Endothelial cell of umbilical vein (primary cell): ENCODE data around the gene PFAS. TPM values are rescaled to one million over a fixed set of nuclear protein-coding genes. Genes with fewer than 3 reads are reported as not detected.

ENCODE experiments used
- BruUV-seq: library from RNA; stranded (reverse); fragments of 400-500 nt; replicated peaks from 2 replicates; lab custom pipeline; 2021; lab: Mats Ljungman, UMichigan
- CTCF ChIA-PET: fragments of 300-600, 350-600 bp; sonication (Branson Sonifier 250); formaldehyde crosslinking; loops from one replicate; lab custom pipeline; 2021; ENCODE audit warnings: antibody characterized with exemption, inconsistent platforms; lab: Charles Lee
- POLR2A ChIA-PET: fragments of 300-600, 350-600 bp; sonication (Branson Sonifier 250); formaldehyde crosslinking; loops from one replicate; lab custom pipeline; 2021; ENCODE audit warnings: antibody characterized with exemption, inconsistent platforms; lab: Charles Lee
- DNase-seq: peaks from one replicate; pipeline ENCODE4 v3.0.0-alpha.2; 2011; ENCODE audit warnings: low read depth, low spot score
- FAIRE-seq: peaks from 2 replicates; lab custom pipeline; 2011; peaks lifted over from hg19 to GRCh38; lab: Jason Lieb, UNC
- H2AFZ ChIP-seq: 2 replicates; pipeline ENCODE4 v1.6.0; 2012; ENCODE audit warnings: low read depth, low read length, control low read depth, inconsistent platforms
- H3K27ac ChIP-seq: 2 replicates; pipeline ENCODE4 v1.5.1; 2011; ENCODE audit warnings: low read depth, mild to moderate bottlenecking, control low read depth, low read length, moderate library complexity; ENCODE audit not compliant: insufficient read depth
- H3K27me3 ChIP-seq, 2 experiments: 2 replicates each; pipeline versions ENCODE4 v1.6.0 to v1.6.1; 2011; ENCODE audit warnings: low read length in 2 of 2, mixed read lengths in 1 of 2; ENCODE audit not compliant: control insufficient read depth in 2 of 2, insufficient read depth in 2 of 2
- H3K36me3 ChIP-seq, 2 experiments: 2 replicates in 1 of 2; 3 replicates in 1 of 2; pipeline ENCODE4 v1.5.1; 2011; ENCODE audit warnings: low read length in 2 of 2, mild to moderate bottlenecking in 1 of 2, moderate library complexity in 1 of 2; ENCODE audit not compliant: control insufficient read depth in 2 of 2, insufficient read depth in 2 of 2; ENCODE audit errors: extremely low read depth in 1 of 2
- H3K4me1 ChIP-seq: 3 replicates; pipeline ENCODE4 v1.5.1; 2011; ENCODE audit warnings: mild to moderate bottlenecking, low read length; ENCODE audit not compliant: control insufficient read depth, insufficient read depth; ENCODE audit errors: extremely low read depth
- H3K4me2 ChIP-seq: 2 replicates; pipeline ENCODE4 v1.6.1; 2011; ENCODE audit warnings: low read length, control low read depth, mixed read lengths; ENCODE audit not compliant: insufficient read depth
- H3K4me3 ChIP-seq, 3 experiments: fragments of 200-600 bp in 1 of 3; sonication (generic), shearing (Covaris generic) in 1 of 3; replicated peaks in 1 of 3; 2 replicates each; pipeline ENCODE4 v1.5.1; 2011 to 2016; ENCODE audit warnings: control low read depth in 3 of 3, low read length in 3 of 3, mild to moderate bottlenecking in 2 of 3, inconsistent platforms in 1 of 3, low read depth in 1 of 3, moderate library complexity in 1 of 3; ENCODE audit not compliant: insufficient read depth in 1 of 3
- H3K79me2 ChIP-seq: 2 replicates; pipeline ENCODE4 v1.6.0; 2012; ENCODE audit warnings: low read length, inconsistent platforms; ENCODE audit not compliant: control insufficient read depth, insufficient read depth
- H3K9ac ChIP-seq: replicated peaks from 2 replicates; pipeline ENCODE3; 2011; ENCODE audit warnings: low read length, control low read depth; ENCODE audit not compliant: insufficient read depth; ENCODE audit errors: extremely low read depth
- H3K9me1 ChIP-seq: replicated peaks from 3 replicates; pipeline ENCODE4 v1.6.0; 2011; ENCODE audit warnings: mild to moderate bottlenecking, low read length; ENCODE audit not compliant: control insufficient read depth, insufficient read depth; ENCODE audit errors: extremely low read depth
- H3K9me3 ChIP-seq: replicated peaks from 2 replicates; pipeline ENCODE4 v1.5.1; 2012; ENCODE audit warnings: low read length, inconsistent platforms; ENCODE audit not compliant: control insufficient read depth, insufficient read depth
- H4K20me1 ChIP-seq: replicated peaks from 2 replicates; pipeline ENCODE3; 2011; ENCODE audit warnings: mild to moderate bottlenecking, low read length; ENCODE audit not compliant: control insufficient read depth, insufficient read depth; ENCODE audit errors: extremely low read depth
- CTCF ChIP-seq, 2 donors: IDR thresholded peaks; 1 replicate in 1 of 2; 2 replicates in 1 of 2; pipeline ENCODE4 v1.5.1; 2011; ENCODE audit warnings: low read length in 2 of 2, mild to moderate bottlenecking in 2 of 2, moderate library complexity in 2 of 2, control low read depth in 1 of 2, inconsistent platforms in 1 of 2, low read depth in 1 of 2; ENCODE audit not compliant: insufficient read depth in 1 of 2; ENCODE audit errors: extremely low read depth in 1 of 2
- EZH2 ChIP-seq: IDR thresholded peaks from 2 replicates; pipeline ENCODE4 v1.6.1; 2012; ENCODE audit warnings: borderline replicate concordance, low read depth, mild to moderate bottlenecking, moderate library complexity, low read length, inconsistent platforms; ENCODE audit not compliant: severe bottlenecking
- FOS ChIP-seq: IDR thresholded peaks from 2 replicates; pipeline ENCODE4 v1.6.1; 2011; ENCODE audit warnings: mild to moderate bottlenecking, low read length, moderate library complexity, borderline replicate concordance; ENCODE audit not compliant: insufficient read depth
- GATA2 ChIP-seq: IDR thresholded peaks from 2 replicates; pipeline ENCODE4 v1.7.0; 2011; ENCODE audit warnings: low read depth, mild to moderate bottlenecking, moderate library complexity, mixed read lengths, low read length; ENCODE audit not compliant: insufficient read length, insufficient read depth
- JUN ChIP-seq: IDR thresholded peaks from 2 replicates; pipeline ENCODE4 v1.6.1; 2011; ENCODE audit warnings: borderline replicate concordance, low read depth; ENCODE audit not compliant: insufficient read length, insufficient read depth
- MAX ChIP-seq: IDR thresholded peaks from 2 replicates; pipeline ENCODE4 v1.6.1; 2011; ENCODE audit not compliant: insufficient read depth, insufficient read length
- MYC ChIP-seq: IDR thresholded peaks from one replicate; pipeline ENCODE4 v1.6.1; 2011; ENCODE audit warnings: mild to moderate bottlenecking, low read depth, low read length
- POLR2A ChIP-seq: IDR thresholded peaks from 2 replicates; pipeline ENCODE4 v1.6.1; 2012; ENCODE audit warnings: low read depth, mild to moderate bottlenecking, control low read depth, low read length
- POLR2AphosphoS5 ChIP-seq: IDR thresholded peaks from 2 replicates; pipeline ENCODE4 v1.6.1; 2012; ENCODE audit warnings: low read depth, mild to moderate bottlenecking, control low read depth, low read length, moderate library complexity; ENCODE audit not compliant: insufficient read depth
- dilution Hi-C: fragments of 300-500 bp; cut with MboI; formaldehyde crosslinking; loops from one replicate; pipeline ENCODE4 v1.15.0; 2019; ENCODE audit warnings: low sequenced_read_pairs; ENCODE audit not compliant: extremely low pct_ligation_motif_present
- intact Hi-C: fragments of 100-400 bp; cut with micrococcal nuclease; formaldehyde crosslinking; loops from one replicate; pipeline ENCODE4 v1.10.0; 2022
- polyA plus RNA-seq, 4 experiments: library from polyadenylated mRNA; depleted of rRNA in 3 of 4; stranded (reverse) in 3 of 4; unstranded in 1 of 4; fragments of >200 nt; gene quantifications; 2 replicates each; pipeline versions ENCODE4 v1.2.1 to v1.2.3, GENCODE V29; 2011 to 2012; ENCODE audit warnings: missing spikeins in 1 of 4
- total RNA-seq: library from RNA; stranded (reverse); gene quantifications from 2 replicates; pipeline ENCODE4 v1.2.3, GENCODE V29; 2021

PFAS gene
- total and polyA plus RNA-seq, 2 donors (not counting 3 experiments of a cell fraction or from before 2014, with no cell fraction given), result 34.1 to 108 TPM

GRCh38 chr17:8283356-8283755 lies 34.3 kb downstream of the PFAS start:
- Histone ChIP-seq H3K4me3 (no peak overlapping the region), H2AFZ (no peak overlapping the region), H3K79me2 (no peaks in the 10 kb centered on the region), H3K9ac (no peak overlapping the region), H3K4me1 (peaks cover 13% of the 10 kb centered on the region), H3K9me1 (no peaks in the 10 kb centered on the region), H3K4me2 (no peak overlapping the region), H3K9me3 (no peaks in the 10 kb centered on the region), H4K20me1 (no peaks in the 10 kb centered on the region), H3K36me3 (no peaks in the 10 kb centered on the region), H3K27ac (no peak overlapping the region), H3K27me3 (no peaks in the 10 kb centered on the region)
- BruUV-seq, result no TSS peak
- FAIRE-seq (peak; percentile 44), DNase-seq (no peak)
- dilution Hi-C loops, result no loop called here
- CTCF ChIA-PET, result interaction anchor here (0.9 kb wide), 2 partner anchors 18 to 19 kb away, joined by 3 read pairs; no protein-coding TSS in a partner anchor
- TF ChIP-seq JUN, result no peak
- TF ChIP-seq MYC, result no peak
- intact Hi-C loops, result no loop called here
- POLR2A ChIA-PET, result no interaction called here

- no peak for FAIRE-seq
- Histone ChIP-seq H3K79me2 (no peaks in the 10 kb centered on the region), H4K20me1 (no peaks in the 10 kb centered on the region), H3K9me1 (no peaks in the 10 kb centered on the region), H3K9ac (no peak overlapping the region), H3K4me2 (no peak overlapping the region), H3K9me3 (no peaks in the 10 kb centered on the region), H3K4me1 (peaks cover 14% of the 10 kb centered on the region), H3K4me3 (no peak overlapping the region), H3K27me3 (no peaks in the 10 kb centered on the region), H3K27ac (no peak overlapping the region), H2AFZ (no peak overlapping the region), H3K36me3 (no peaks in the 10 kb centered on the region)
- dilution Hi-C loops, result no loop called here
- DNase-seq, result no peak
- CTCF ChIA-PET, result interaction anchor here (0.9 kb wide), 1 partner anchor 19 kb away, joined by 3 read pairs; no protein-coding TSS in a partner anchor
- intact Hi-C loops, result no loop called here
- BruUV-seq, result no TSS peak
- TF ChIP-seq MYC (no peak), GATA2 (no peak), EZH2 (no peak), MAX (no peak), FOS (no peak), POLR2A (no peak), JUN (no peak), POLR2AphosphoS5 (no peak), CTCF (IDR thresholded peaks at IDR 0.05; ENCODE audit: extremely low read depth in 1 of 2, insufficient read depth in 1 of 2, low read depth in 1 of 2, low read length in 2 of 2) (no peak)
- POLR2A ChIA-PET, result no interaction called here
Observed at GRCh38 chr17:8284126-8284525, 35.0 kb downstream of the PFAS start.
